Endodermal cell (in vitro differentiated cells): Measurements from ENCODE around the gene APOL1. TPM values are rescaled to one million over a fixed set of nuclear protein-coding genes. Genes with fewer than 3 reads are reported as not detected.

Experiments
- DNase-seq: peaks from one replicate; pipeline ENCODE4 v3.0.0-alpha.2; 2017
- H3K27ac ChIP-seq: 2 replicates; pipeline ENCODE4 v1.5.1; 2013; ENCODE audit warnings: mild to moderate bottlenecking, low read depth, low read length, moderate library complexity
- H3K27me3 ChIP-seq: 2 replicates; pipeline ENCODE4 v1.6.1; 2013; ENCODE audit warnings: mild to moderate bottlenecking, low read length, moderate library complexity; ENCODE audit not compliant: insufficient read depth, control insufficient read depth, poor library complexity, severe bottlenecking
- H3K36me3 ChIP-seq: 2 replicates; pipeline ENCODE4 v1.7.0; 2013; ENCODE audit warnings: mild to moderate bottlenecking, low read length, moderate library complexity; ENCODE audit not compliant: control insufficient read depth, insufficient read depth
- H3K4me1 ChIP-seq: one replicate; pipeline ENCODE4 v1.7.0; 2013; ENCODE audit warnings: low read length; ENCODE audit not compliant: control insufficient read depth, insufficient read depth
- H3K4me3 ChIP-seq: 2 replicates; pipeline ENCODE4 v1.5.1; 2013; ENCODE audit warnings: mild to moderate bottlenecking, low read length, moderate library complexity
- H3K9ac ChIP-seq: 2 replicates; pipeline ENCODE4 v1.6.1; 2013; ENCODE audit warnings: mild to moderate bottlenecking, low read length, moderate library complexity; ENCODE audit not compliant: poor library complexity, severe bottlenecking; ENCODE audit errors: extremely low read depth
- H3K9me3 ChIP-seq: 2 replicates; pipeline ENCODE4 v1.6.1; 2013; ENCODE audit warnings: mild to moderate bottlenecking, low read length, moderate library complexity; ENCODE audit not compliant: control insufficient read depth
- H3K27ac Mint-ChIP-seq: 2 replicates; pipeline ENCODE4 v1.8.0; 2020; ENCODE audit warnings: mixed read lengths
- H3K27me3 Mint-ChIP-seq: 2 replicates; pipeline ENCODE4 v1.8.0; 2021; ENCODE audit warnings: mild to moderate bottlenecking, mixed read lengths; ENCODE audit not compliant: insufficient read depth
- H3K36me3 Mint-ChIP-seq: 2 replicates; pipeline ENCODE4 v1.8.0; 2020; ENCODE audit warnings: low read depth, mixed read lengths
- H3K4me1 Mint-ChIP-seq: 2 replicates; pipeline ENCODE4 v1.8.0; 2020; ENCODE audit warnings: mixed read lengths
- H3K4me3 Mint-ChIP-seq: 2 replicates; pipeline ENCODE4 v1.8.0; 2020; ENCODE audit warnings: mild to moderate bottlenecking, moderate library complexity, mixed read lengths
- H3K9me3 Mint-ChIP-seq: 2 replicates; pipeline ENCODE4 v1.8.0; 2020; ENCODE audit warnings: mild to moderate bottlenecking, mixed read lengths
- WGBS, 2 experiments: methylation state at CpG; one replicate each; pipeline versions ENCODE4 v1.1.5 to v1.1.7; 2013; ENCODE audit warnings: missing lambda C conversion rate in 2 of 2, mixed read lengths in 1 of 2; ENCODE audit not compliant: insufficient coverage in 1 of 2, insufficient read length in 1 of 2; 5-methylcytosine and 5-hydroxymethylcytosine counted together
- total RNA-seq, 2 donors: library from RNA; stranded (reverse); fragmentation: NEBNext Ultra II Directional in 1 of 2; extraction: Animal tissue kit (Norgen Biotek cat#: 25700) in 1 of 2; gene quantifications; 2 replicates in 1 of 2; 3 replicates in 1 of 2; pipeline ENCODE4 v1.2.1, GENCODE V29; 2021
- TF ChIP-seq, protein P1 (sequence below): fragments of 200-600 bp; sonication (generic); conservative IDR thresholded peaks from 2 replicates; pipeline ENCODE4 v1.5.0; 2021; ENCODE audit warnings: antibody characterized with exemption, mild to moderate bottlenecking

APOL1 gene
- total RNA-seq, 2 donors from 2014 or later, result 0.11 to 0.22 TPM

GRCh38 chr22:36212901-36213300 is 40.0 kb upstream of the APOL1 start:
- H3K4me3 ChIP-seq, result no peak overlapping the region
- H3K36me3 ChIP-seq, result no peaks in the 10 kb centered on the region
- no peak overlapping the region for H3K27ac ChIP-seq
- no peaks in the 10 kb centered on the region for H3K36me3 Mint-ChIP-seq
- H3K9me3 Mint-ChIP-seq, result peaks cover 38% of the 10 kb centered on the region
- DNase-seq, result peak; percentile 12
- H3K27me3 ChIP-seq, result no peaks in the 10 kb centered on the region
- H3K27ac Mint-ChIP-seq, result no peak overlapping the region
- H3K9ac ChIP-seq, result no peak overlapping the region
- peaks cover 35% of the 10 kb centered on the region for H3K9me3 ChIP-seq
- H3K4me1 Mint-ChIP-seq, result peaks cover 4% of the 10 kb centered on the region
- no peak overlapping the region for H3K4me3 Mint-ChIP-seq
- H3K4me1 ChIP-seq, result no peaks in the 10 kb centered on the region
- H3K27me3 Mint-ChIP-seq, result peaks cover 17% of the 10 kb centered on the region
- TF ChIP-seq, protein P1, sequence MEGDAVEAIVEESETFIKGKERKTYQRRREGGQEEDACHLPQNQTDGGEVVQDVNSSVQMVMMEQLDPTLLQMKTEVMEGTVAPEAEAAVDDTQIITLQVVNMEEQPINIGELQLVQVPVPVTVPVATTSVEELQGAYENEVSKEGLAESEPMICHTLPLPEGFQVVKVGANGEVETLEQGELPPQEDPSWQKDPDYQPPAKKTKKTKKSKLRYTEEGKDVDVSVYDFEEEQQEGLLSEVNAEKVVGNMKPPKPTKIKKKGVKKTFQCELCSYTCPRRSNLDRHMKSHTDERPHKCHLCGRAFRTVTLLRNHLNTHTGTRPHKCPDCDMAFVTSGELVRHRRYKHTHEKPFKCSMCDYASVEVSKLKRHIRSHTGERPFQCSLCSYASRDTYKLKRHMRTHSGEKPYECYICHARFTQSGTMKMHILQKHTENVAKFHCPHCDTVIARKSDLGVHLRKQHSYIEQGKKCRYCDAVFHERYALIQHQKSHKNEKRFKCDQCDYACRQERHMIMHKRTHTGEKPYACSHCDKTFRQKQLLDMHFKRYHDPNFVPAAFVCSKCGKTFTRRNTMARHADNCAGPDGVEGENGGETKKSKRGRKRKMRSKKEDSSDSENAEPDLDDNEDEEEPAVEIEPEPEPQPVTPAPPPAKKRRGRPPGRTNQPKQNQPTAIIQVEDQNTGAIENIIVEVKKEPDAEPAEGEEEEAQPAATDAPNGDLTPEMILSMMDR, result no peak

- H3K9me3 Mint-ChIP-seq, result peaks cover 32% of the 10 kb centered on the region
- DNase-seq, result no peak
- H3K27me3 Mint-ChIP-seq, result peaks cover 20% of the 10 kb centered on the region
- 88 to 96% methylated on average over 2 to 3 of the region's 4 CpGs for WGBS, 2 experiments
- no peaks in the 10 kb centered on the region for H3K36me3 ChIP-seq
- no peak overlapping the region for H3K4me3 Mint-ChIP-seq
- H3K36me3 Mint-ChIP-seq, result no peaks in the 10 kb centered on the region
- no peaks in the 10 kb centered on the region for H3K4me1 ChIP-seq
- H3K9ac ChIP-seq, result no peak overlapping the region
- H3K4me3 ChIP-seq, result no peak overlapping the region
- H3K9me3 ChIP-seq, result peaks cover 31% of the 10 kb centered on the region
- H3K27ac Mint-ChIP-seq, result no peak overlapping the region
- H3K4me1 Mint-ChIP-seq, result peaks cover 4% of the 10 kb centered on the region
- TF ChIP-seq, protein P1, result no peak
- H3K27me3 ChIP-seq, result no peaks in the 10 kb centered on the region
- H3K27ac ChIP-seq, result no peak overlapping the region
Measured at GRCh38 chr22:36213586-36213985, 39.3 kb upstream of the APOL1 start.

DNA sequence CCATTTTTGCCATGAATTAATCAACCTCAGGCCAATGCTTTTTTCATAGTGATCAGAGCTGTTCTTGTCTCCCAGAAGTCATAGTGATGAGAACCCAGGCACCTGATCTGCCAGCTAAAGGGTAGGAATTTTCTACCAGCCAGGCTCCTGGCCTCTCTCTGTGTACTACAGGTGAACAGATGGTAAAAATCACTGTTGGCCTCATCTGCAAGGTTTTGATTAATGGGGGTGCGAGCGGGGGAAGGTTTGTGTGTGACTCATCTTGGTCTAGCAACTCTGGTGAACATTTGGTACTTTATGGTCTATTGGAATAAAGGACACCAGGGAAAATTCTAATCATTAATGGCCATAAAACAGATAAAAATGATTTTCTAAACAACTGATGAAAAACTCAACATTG is 37.0 kb upstream of the APOL1 start:
- H3K4me3 Mint-ChIP-seq, result no peak overlapping the region
- Histone ChIP-seq H3K4me1 (no peaks in the 10 kb centered on the region), H3K4me3 (no peak overlapping the region), H3K9me3 (peaks cover 8% of the 10 kb centered on the region), H3K27me3 (no peaks in the 10 kb centered on the region), H3K27ac (no peak overlapping the region), H3K36me3 (no peaks in the 10 kb centered on the region), H3K9ac (no peak overlapping the region)
- H3K36me3 Mint-ChIP-seq, result no peaks in the 10 kb centered on the region
- H3K27ac Mint-ChIP-seq, result no peak overlapping the region
- 90 to 94% methylated on average over 2 of the region's 2 CpGs for WGBS, 2 experiments
- H3K9me3 Mint-ChIP-seq, result peaks cover 8% of the 10 kb centered on the region
- TF ChIP-seq, protein P1, result no peak
- peaks cover 19% of the 10 kb centered on the region for H3K27me3 Mint-ChIP-seq
- H3K4me1 Mint-ChIP-seq, result peaks cover 4% of the 10 kb centered on the region
- DNase-seq, result no peak
